Fibroblast of skin of left quadriceps (primary cell): ENCODE data around the gene CEP104.

Source experiments
- DNase-seq, 2 experiments: peaks; one replicate each; pipeline ENCODE4 v3.0.0-alpha.2; 2013; ENCODE audit warnings: low read depth in 2 of 2

Gene CEP104

GRCh38 chr1:3778590-3779264 is 78.3 kb downstream of the CEP104 start:
- DNase-seq, result no peak

DNA sequence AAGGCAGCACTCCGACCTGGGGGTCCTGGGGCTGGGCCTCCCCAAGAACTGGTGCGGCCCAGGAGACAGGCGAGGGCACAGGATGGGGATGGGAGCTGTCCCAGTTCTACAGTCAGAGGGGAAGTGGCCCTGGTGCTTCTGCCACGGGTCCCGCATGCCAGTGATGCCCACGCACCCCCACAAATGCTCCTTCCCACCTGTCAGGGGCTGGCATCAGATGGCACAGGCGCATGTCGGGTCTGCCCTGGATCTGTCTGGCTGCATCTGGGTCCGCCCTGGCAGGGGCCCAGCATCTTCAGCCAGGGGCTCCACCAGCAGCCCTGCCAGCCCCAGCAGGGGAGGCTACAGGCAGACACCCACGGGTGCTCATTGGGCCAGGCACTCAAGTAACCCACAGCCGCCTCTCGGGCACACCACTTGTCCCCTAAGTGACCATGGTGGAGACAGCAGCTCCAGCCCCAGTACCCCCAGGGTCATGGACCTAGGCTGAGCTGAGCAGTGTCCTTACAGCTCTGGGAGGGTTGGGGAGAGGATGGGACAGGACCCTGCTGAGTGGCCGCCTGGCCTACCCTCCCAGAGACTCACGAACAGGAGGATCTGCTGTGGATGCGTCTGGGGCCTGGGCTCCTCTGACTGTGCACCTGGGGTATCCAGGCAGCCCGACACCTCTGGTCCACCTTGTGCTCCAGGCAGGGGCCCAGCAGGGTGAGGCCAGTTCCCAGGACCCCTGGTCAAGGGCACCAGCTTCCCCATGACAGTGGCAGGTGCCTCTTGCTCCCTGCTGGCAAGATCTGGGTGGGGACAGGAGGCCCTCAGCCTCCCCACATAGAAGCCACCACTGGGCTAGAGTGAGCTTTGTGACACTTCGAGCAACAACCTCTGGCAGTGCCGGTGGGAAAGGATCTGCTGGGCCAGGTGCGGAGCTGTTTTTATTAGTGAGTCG is 79.1 kb downstream of the CEP104 start:
- no peak for DNase-seq

GRCh38 chr1:3777078-3777547 is 79.9 kb downstream of the CEP104 start:
- no peak for DNase-seq

GRCh38 chr1:3776231-3776961 is 80.6 kb downstream of the CEP104 start:
- DNase-seq, result no peak

DNA sequence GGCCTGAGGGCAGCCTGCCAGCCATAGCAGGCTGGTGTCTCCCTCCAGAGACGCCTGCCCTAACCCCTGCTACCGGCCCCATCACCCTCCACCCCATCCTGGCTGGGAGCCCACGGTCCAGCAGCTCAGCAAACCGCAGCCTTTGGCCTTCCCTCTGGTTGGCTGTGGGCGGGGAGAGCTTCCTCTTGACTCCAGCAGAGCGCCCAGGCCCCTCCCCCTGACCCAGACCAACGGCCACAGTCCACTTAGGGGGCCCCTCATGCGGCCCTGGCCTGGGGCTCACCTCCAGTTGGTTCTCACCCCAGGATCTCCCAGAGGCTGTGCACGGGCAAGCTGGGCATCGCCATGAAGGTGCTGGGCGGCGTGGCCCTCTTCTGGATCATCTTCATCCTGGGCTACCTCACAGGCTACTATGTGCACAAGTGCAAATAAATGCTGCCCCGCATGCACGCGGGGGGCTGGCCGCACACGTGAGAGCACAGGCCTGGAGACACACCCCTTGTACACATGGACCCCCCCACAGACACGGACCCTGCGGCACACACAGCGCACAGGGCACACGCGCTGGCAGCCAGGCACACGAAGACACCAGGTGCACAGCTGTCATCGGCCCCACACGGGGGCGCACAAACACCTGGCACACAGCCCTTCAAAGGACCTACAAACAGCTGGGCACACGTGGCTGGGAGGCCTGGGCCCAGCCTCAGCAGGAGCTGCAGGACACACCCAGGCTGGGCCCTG is 81.4 kb downstream of the CEP104 start:
- DNase-seq, result no peak

- no peak for DNase-seq
These were observed 82.0 kb downstream of the CEP104 start for GRCh38 chr1:3774946-3775489.

DNA sequence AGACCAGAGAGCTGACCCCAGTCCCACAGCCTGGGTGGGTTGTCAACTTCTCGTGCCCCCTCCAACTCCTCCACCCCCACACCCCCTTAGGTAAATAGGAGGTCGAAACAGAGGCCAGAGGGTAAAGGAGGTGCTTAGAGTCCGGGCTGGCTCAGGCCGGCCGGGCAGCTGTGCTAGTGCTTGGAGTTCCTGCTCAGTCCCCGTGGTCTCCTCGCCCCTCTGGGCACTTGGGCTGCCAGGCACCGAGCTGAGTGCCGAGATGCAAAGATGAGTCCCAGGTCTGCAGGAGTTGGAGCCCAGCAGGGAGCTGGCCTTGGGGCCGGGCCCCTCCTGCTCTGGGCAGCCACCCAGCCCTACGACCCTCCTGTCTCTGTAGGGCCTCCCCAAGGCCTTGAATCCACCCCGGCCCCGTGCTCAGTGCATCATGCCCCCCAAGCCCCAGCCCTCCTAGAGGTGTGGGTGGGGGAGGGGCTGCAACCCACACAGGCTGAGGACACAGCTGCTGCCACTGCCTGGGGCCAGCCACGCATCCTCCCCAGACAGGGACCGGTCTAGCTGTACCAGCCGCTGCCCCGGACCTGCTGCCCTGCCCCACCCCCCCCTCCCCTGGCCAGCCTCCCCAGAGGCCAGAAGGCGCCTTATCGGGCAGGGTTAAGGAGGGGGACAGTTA is 82.6 kb downstream of the CEP104 start:
- no peak for DNase-seq

- DNase-seq, result no peak
These were observed 83.3 kb downstream of the CEP104 start for GRCh38 chr1:3773572-3774275.

DNA sequence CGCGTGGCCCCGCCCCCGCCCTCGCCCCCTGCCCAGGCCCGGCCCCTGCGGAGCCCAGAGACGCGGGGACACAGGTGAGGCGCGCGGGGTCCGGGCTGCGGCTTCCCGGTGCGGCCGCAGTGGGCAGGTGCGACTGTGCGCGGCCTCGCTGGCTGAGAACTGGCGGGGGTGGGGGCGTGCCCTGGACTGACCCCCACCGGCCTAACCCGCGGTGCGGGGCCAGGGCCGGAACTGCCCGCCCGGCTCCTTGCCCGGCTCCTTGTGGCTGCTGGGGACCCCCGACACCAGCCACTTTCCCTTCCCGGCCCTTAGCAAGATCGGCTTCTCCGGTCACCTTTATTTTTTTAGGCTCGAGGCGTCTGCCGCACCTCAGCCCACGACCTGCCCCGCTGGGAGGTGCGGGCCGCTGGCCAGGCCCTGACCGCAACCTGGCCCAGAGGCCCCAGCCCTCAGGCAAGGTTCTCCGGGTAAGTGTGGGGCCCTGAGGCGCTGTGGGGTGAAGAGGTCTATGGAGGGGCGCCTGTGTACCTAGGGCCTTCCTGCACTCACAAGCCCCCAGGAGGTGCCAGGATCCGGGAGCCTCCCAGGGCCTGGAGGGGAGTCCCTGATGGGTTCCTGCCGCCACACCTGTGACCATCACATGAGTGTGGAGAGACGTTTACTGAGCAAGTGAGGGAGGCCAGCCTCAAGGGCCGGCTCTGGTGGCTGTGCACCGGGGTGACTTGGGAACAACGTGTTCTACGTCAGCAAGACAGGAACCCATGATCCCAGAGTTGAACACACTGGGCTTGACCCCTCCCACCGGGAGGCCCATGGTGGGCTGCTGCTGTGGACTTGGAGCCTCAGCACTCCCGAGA is 84.1 kb downstream of the CEP104 start, which contains the start of gene SMIM1:
SMIM1 (plus strand) TSS at position 35 of the 857 bp plus-strand sequence. CDS start 2,625 bp downstream, outside the sequence.
- DNase-seq, result no peak

GRCh38 chr1:3772027-3772714 is 84.8 kb downstream of the CEP104 start:
- DNase-seq, result peak; percentile 46 to 50

DNA sequence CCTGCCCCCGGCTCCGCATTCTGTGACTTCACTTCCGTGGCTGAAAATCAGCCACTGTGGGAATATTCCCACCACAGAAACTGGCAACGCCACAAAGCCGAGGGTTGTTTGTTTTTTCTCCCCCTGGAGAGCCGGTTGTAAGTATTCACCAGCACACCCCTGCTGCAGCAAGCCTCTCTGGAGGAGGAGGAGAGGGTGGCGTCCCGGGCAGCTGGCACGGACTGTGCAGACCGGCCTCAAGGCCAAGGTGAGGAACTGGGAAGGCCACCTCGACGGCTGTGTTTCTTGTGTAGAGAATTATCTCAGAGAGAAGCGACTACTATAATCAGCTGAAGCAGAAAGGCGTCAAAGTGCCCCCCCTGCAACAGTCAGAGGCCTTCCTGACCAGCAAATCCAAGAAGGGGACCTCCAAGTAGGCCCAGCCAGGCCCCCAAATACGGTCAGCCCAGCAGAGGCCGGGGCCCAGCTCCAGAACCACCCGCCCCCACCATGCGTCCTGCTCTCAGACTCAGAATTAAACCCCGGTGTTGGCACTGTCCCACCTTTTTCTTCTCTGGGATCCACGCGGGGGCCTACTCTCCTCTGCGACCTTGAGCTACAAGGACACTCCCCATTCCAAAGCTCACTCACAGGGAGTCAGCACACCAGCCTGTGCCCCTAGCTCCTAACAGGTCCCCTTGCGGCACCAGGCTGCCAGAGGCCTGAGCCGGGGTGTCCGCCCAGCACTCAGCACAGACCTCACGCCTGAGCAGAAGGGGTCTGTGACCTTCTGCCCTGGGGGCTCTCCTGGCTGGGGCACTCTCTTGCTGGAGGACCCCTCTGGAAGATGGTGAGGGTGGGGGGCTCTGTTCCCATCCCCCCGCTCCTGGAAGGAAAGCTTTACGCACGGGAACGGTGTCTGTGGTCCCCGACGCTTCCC is 85.6 kb downstream of the CEP104 start:
- no peak for DNase-seq

DNA sequence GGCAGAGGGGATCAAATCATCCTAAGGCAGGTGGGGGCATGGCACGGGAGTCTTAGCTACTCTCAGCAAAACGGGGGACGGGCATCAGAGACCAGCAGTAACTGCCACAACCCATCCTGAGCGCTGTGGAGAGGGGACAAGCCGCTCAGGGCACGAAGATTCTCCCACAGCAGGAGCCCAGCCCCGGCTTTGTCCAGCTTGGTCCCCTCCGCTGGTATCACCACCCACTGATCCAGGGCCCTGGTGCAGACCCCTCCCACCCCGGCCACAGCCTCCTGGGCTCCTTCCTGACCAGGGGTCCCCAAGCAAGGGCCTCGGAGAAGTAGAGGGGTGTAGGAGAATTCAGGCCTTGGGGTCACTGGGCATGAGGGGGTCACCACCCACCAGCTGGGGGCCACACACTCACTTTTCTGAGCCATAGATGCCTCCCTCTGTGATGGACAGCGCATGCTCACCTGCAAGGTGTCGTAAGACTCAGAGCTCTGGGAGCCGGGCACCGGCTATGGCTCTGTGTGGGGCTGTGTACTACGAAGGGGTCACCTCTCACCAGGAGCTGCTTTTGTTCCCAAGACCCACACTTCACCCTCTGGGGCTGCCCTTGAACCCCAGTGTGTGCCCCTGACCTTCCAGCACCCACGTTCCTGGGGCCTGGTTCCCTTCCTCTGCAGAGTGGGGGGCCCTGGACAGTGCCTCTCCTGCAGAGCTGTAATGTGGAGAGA is 86.8 kb downstream of the CEP104 start:
- DNase-seq, result no peak

DNA sequence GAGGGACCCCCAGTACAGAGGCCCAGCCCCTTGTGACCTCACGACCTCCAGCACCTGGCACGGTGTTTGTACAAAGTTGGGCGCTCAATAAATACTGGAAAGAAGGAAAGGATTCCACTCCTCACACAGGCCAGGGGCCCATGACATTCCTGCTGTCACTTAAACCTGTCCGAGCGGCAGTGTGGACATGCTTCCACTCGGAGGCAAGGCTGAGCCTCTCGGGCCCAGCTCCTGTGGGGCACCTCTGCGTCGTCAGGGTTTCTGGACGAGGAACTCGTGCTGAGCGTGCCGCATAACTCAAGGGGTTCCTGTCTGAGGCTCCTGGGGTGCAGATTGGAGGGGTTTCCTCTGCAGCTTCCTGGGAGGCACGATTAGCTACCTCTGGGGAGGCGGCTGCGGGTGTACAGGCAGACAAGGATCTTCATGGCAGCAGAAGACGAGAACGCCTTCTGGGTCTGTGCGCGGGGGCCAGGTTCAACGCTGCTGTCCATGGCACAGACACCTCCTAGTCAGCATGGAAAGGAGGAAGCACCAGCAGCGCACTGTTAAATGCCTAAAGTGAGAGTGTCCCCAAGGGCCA is 88.1 kb downstream of the CEP104 start:
- no peak for DNase-seq

GRCh38 chr1:3767328-3767925 is 89.6 kb downstream of the CEP104 start:
- no peak for DNase-seq

- no peak for DNase-seq
These were observed 93.5 kb downstream of the CEP104 start for GRCh38 chr1:3763351-3764125.
